Heart left ventricle (tissue), 13 donors: ENCODE data around the gene ZNF740.

Experiments
- CTCF ChIP-seq, 12 donors: fragments of 200-600 bp; sonication (generic) in 4 of 12; IDR thresholded peaks; one replicate each; pipeline versions ENCODE4 v1.5.0 to v1.8.0; 2018 to 2022; ENCODE audit warnings: antibody characterized with exemption in 12 of 12, mild to moderate bottlenecking in 5 of 12
- POLR2A ChIP-seq, 2 donors: fragments of 450-650 bp; IDR thresholded peaks; one replicate each; pipeline ENCODE4 v1.6.1; 2017; ENCODE audit warnings: antibody characterized with exemption in 2 of 2, mild to moderate bottlenecking in 2 of 2, moderate library complexity in 2 of 2
- donor health status: ischemic (EF 13 %, LVEDD 7.1; RV severe dilation, severe dysfunction).
- donor health status: DM: no; HTN: yes; CAD: no.
- donor health status: DM: no; HTN: no; CAD: no.
- donor health status: ischemic (EF 25% LVEDD 6.9; RV normal size, moderate dysfunction).
- donor health status: ischemic (EF 25% LVEDD 5.7; RV mildly dilated, moderate dysfunction).
- donor health status: ischemic (EF 35%, LVEDD 5.7; RV mildly dilated, moderate dysfunction).
- donor health status: nonischemic (EF 11% LVEDD 7.7; RV severe dilation, severe dysfunction).
- donor health status: DM: yes; HTN: yes; CAD: no.
- donor health status: PGD.
- donor health status: ischemic (EF 29% LVEDD 5.4; RV normal size, mild dysfunction).
- donor health status: nonischemic (EF 23%, LVEDD 6.1; RV moderate dilation, normal function).

DNA sequence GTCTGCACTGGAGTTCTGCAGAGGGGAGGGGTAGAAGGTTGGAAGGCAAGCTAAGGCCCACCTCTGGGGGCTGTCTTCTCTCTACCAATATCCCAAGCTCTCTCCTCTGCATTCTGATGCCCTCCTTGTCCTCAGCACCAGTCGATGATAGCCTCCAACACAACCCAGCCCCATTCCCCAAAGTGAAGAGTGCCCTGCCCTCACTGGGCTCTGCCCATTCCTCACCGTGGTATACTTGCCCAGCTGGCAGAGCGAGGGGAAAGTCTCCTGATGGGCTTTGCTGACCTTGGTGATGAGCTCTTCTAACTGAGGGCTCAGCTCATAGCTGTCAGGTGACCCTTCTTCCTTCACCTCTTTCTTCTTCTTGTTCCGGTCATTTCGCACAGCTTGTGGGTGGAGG is 33.7 kb downstream of the ZNF740 start:
- no peak for TF ChIP-seq CTCF (IDR thresholded peaks at IDR 0.05)
- no peak for TF ChIP-seq POLR2A (IDR thresholded peaks at IDR 0.05)
